IMR-90 (cell line): ENCODE results near the gene IL2RA. TPM values are rescaled to one million over a fixed set of nuclear protein-coding genes. Genes with fewer than 3 reads are reported as not detected.

Experiments used
- ATAC-seq: fragments of 200-7000 bp; cut with Tn5 transposase; 2 replicates; pipeline ENCODE4 v1.9.1; 2020; ENCODE audit warnings: low read depth, mild to moderate bottlenecking, moderate library complexity
- BruUV-seq: library from RNA; stranded (reverse); fragments of 400-500 nt; replicated peaks from 2 replicates; lab custom pipeline; 2021; lab: Mats Ljungman, UMichigan
- CTCF ChIA-PET: fragments of 300-600 bp; formaldehyde crosslinking; extraction: SDS; loops from one replicate; lab custom pipeline; 2021; ENCODE audit warnings: antibody characterized with exemption; lab: Yijun Ruan, JAX
- POLR2A ChIA-PET: fragments of 300-600 bp; sonication (Branson Sonifier 250); formaldehyde crosslinking; loops from one replicate; lab custom pipeline; 2022; ENCODE audit warnings: antibody characterized with exemption; ENCODE audit not compliant: unreplicated experiment; lab: Charles Lee
- DNase-seq: peaks from one replicate; pipeline ENCODE4 v3.0.0; 2013
- H2AFZ ChIP-seq: replicated peaks from 2 replicates; pipeline ENCODE3; 2013; ENCODE audit warnings: low read length, mild to moderate bottlenecking; ENCODE audit not compliant: poor library complexity
- H2AK5ac ChIP-seq: 2 replicates; pipeline ENCODE4 v1.6.1; 2013; ENCODE audit warnings: low read depth, low read length, inconsistent platforms
- H2AK9ac ChIP-seq: replicated peaks from 2 replicates; pipeline ENCODE3; 2013; ENCODE audit warnings: mild to moderate bottlenecking, low read depth, low read length, moderate library complexity; ENCODE audit not compliant: poor library complexity
- H2BK120ac ChIP-seq: 2 replicates; pipeline ENCODE4 v1.6.1; 2013; ENCODE audit warnings: low read depth, low read length, inconsistent platforms
- H2BK15ac ChIP-seq: 3 replicates; pipeline ENCODE4 v1.6.1; 2013; ENCODE audit warnings: low read depth, low read length, inconsistent platforms
- H2BK20ac ChIP-seq: 2 replicates; pipeline ENCODE4 v1.6.1; 2013; ENCODE audit warnings: low read depth, mild to moderate bottlenecking, inconsistent platforms, low read length, moderate library complexity
- H2BK5ac ChIP-seq: 2 replicates; pipeline ENCODE4 v1.6.1; 2013; ENCODE audit warnings: mild to moderate bottlenecking, low read depth, low read length, inconsistent platforms; ENCODE audit not compliant: poor library complexity, severe bottlenecking
- H3K14ac ChIP-seq: replicated peaks from 2 replicates; pipeline ENCODE4 v1.6.1; 2013; ENCODE audit warnings: low read depth, low read length, inconsistent platforms
- H3K18ac ChIP-seq: 2 replicates; pipeline ENCODE4 v1.6.1; 2013; ENCODE audit warnings: low read depth, low read length, control low read depth
- H3K23ac ChIP-seq: 2 replicates; pipeline ENCODE4 v1.6.1; 2013; ENCODE audit warnings: low read depth, low read length, inconsistent platforms
- H3K27ac ChIP-seq: 2 replicates; pipeline ENCODE4 v1.5.1; 2013; ENCODE audit warnings: mild to moderate bottlenecking, control low read depth, low read length; ENCODE audit not compliant: insufficient read depth
- H3K27me3 ChIP-seq: 2 replicates; pipeline ENCODE4 v1.6.1; 2013; ENCODE audit warnings: low read length; ENCODE audit not compliant: control insufficient read depth, insufficient read depth
- H3K36me3 ChIP-seq: 2 replicates; pipeline ENCODE4 v1.6.1; 2013; ENCODE audit warnings: low read length, mixed read lengths; ENCODE audit not compliant: control insufficient read depth, insufficient read depth
- H3K4ac ChIP-seq: 2 replicates; pipeline ENCODE4 v1.6.1; 2013; ENCODE audit warnings: low read depth, low read length, inconsistent platforms
- H3K4me1 ChIP-seq: 2 replicates; pipeline ENCODE4 v1.6.1; 2013; ENCODE audit warnings: low read length, mixed read lengths; ENCODE audit not compliant: control insufficient read depth, insufficient read depth
- H3K4me2 ChIP-seq: 2 replicates; pipeline ENCODE4 v1.6.1; 2013; ENCODE audit warnings: low read depth, mild to moderate bottlenecking, control low read depth, low read length, moderate library complexity
- H3K4me3 ChIP-seq: 2 replicates; pipeline ENCODE4 v1.5.1; 2013; ENCODE audit warnings: low read depth, mild to moderate bottlenecking, control low read depth, low read length, moderate library complexity; ENCODE audit not compliant: insufficient read depth
- H3K56ac ChIP-seq: 2 replicates; pipeline ENCODE4 v1.6.1; 2013; ENCODE audit warnings: low read length, inconsistent platforms; ENCODE audit not compliant: insufficient read depth; ENCODE audit errors: extremely low read depth
- H3K79me1 ChIP-seq, 2 experiments: 2 replicates each; pipeline ENCODE4 v1.6.1; 2013; ENCODE audit warnings: low read length in 2 of 2, inconsistent platforms in 1 of 2, low read depth in 1 of 2
- H3K9ac ChIP-seq: 2 replicates; pipeline ENCODE4 v1.6.1; 2013; ENCODE audit warnings: low read depth, low read length, control low read depth
- H3K9me1 ChIP-seq: 2 replicates; pipeline ENCODE4 v1.6.1; 2013; ENCODE audit warnings: low read length, inconsistent platforms; ENCODE audit not compliant: insufficient read depth
- H3K9me3 ChIP-seq: 2 replicates; pipeline ENCODE4 v1.6.1; 2013; ENCODE audit warnings: low read length; ENCODE audit not compliant: control insufficient read depth, insufficient read depth
- H4K20me1 ChIP-seq: 2 replicates; pipeline ENCODE4 v1.6.1; 2013; ENCODE audit warnings: low read length, inconsistent platforms; ENCODE audit not compliant: insufficient read depth
- H4K5ac ChIP-seq: 2 replicates; pipeline ENCODE4 v1.6.1; 2013; ENCODE audit warnings: mild to moderate bottlenecking, low read depth, low read length, control low read depth
- H4K8ac ChIP-seq, 2 experiments: 2 replicates each; pipeline ENCODE4 v1.6.1; 2013; ENCODE audit warnings: low read depth in 2 of 2, low read length in 2 of 2, control low read depth in 1 of 2, inconsistent platforms in 1 of 2
- H4K91ac ChIP-seq: 2 replicates; pipeline ENCODE4 v1.6.1; 2013; ENCODE audit warnings: low read depth, low read length, inconsistent platforms; ENCODE audit not compliant: insufficient read depth
- BHLHE40 ChIP-seq: fragments of 150-350 bp; IDR thresholded peaks from 2 replicates; pipeline ENCODE4 v1.6.1; 2016; ENCODE audit warnings: mild to moderate bottlenecking, low read depth, low read length
- CEBPB ChIP-seq: IDR thresholded peaks from 2 replicates; pipeline ENCODE4 v1.6.1; 2012; ENCODE audit warnings: low read depth, low read length, improper control_type of control experiment
- CHD1 ChIP-seq: IDR thresholded peaks from 2 replicates; pipeline ENCODE4 v1.6.1; 2012; ENCODE audit warnings: low read depth, low read length, improper control_type of control experiment
- FOS ChIP-seq: fragments of 150-350 bp; IDR thresholded peaks from 2 replicates; pipeline ENCODE4 v1.6.1; 2016; ENCODE audit warnings: low read depth, low read length
- MAFK ChIP-seq: IDR thresholded peaks from 2 replicates; pipeline ENCODE4 v1.6.1; 2012; ENCODE audit warnings: low read depth, low read length, improper control_type of control experiment
- MAZ ChIP-seq: IDR thresholded peaks from 2 replicates; pipeline ENCODE4 v1.6.1; 2012; ENCODE audit warnings: low read depth, mild to moderate bottlenecking, low read length, improper control_type of control experiment, moderate library complexity, borderline replicate concordance
- MXI1 ChIP-seq: IDR thresholded peaks from 2 replicates; pipeline ENCODE4 v1.6.1; 2012; ENCODE audit warnings: low read depth, mild to moderate bottlenecking, low read length, moderate library complexity, borderline replicate concordance
- NFE2L2 ChIP-seq: fragments of 150-350 bp; IDR thresholded peaks from 2 replicates; pipeline ENCODE4 v1.6.1; 2016; ENCODE audit warnings: low read depth, mild to moderate bottlenecking, low read length
- POLR2A ChIP-seq: IDR thresholded peaks from 2 replicates; pipeline ENCODE4 v1.6.1; 2012; ENCODE audit warnings: mild to moderate bottlenecking, low read depth, low read length
- RAD21 ChIP-seq: IDR thresholded peaks from 2 replicates; pipeline ENCODE4 v1.6.1; 2012; ENCODE audit warnings: low read length, improper control_type of control experiment
- RCOR1 ChIP-seq: IDR thresholded peaks from 2 replicates; pipeline ENCODE4 v1.6.1; 2012; ENCODE audit warnings: mild to moderate bottlenecking, low read length, improper control_type of control experiment; ENCODE audit not compliant: insufficient replicate concordance
- RFX5 ChIP-seq: IDR thresholded peaks from 2 replicates; pipeline ENCODE4 v1.8.0; 2012; ENCODE audit warnings: low read depth, mild to moderate bottlenecking, low read length, moderate library complexity
- SMC3 ChIP-seq: fragments of 150-350 bp; IDR thresholded peaks from 2 replicates; pipeline ENCODE4 v1.6.1; 2016; ENCODE audit warnings: low read depth, mild to moderate bottlenecking, antibody characterized with exemption, low read length, moderate library complexity
- WGBS, 2 experiments: methylation state at CpG; one replicate each; pipeline versions ENCODE4 v1.1.5 to v1.1.7; 2013; ENCODE audit warnings: missing lambda C conversion rate in 2 of 2; ENCODE audit not compliant: insufficient read length in 1 of 2; ENCODE audit errors: extremely low coverage in 2 of 2; 5-methylcytosine and 5-hydroxymethylcytosine counted together
- dilution Hi-C: fragments of 300-500 bp; cut with HindIII; formaldehyde crosslinking; loops from one replicate; pipeline ENCODE4 v1.14.3; 2018; ENCODE audit warnings: low sequenced_read_pairs; ENCODE audit not compliant: unreplicated experiment
- in situ Hi-C: fragments of 300-500 bp; cut with MboI; formaldehyde crosslinking; loops from 3 replicates; pipeline ENCODE4 v1.14.3; 2019; ENCODE audit warnings: low sequenced_read_pairs, inconsistent platforms, mixed read lengths
- intact Hi-C: fragments of 100-400 bp; cut with micrococcal nuclease; formaldehyde crosslinking; loops from 2 replicates; pipeline ENCODE4 v1.10.0; 2022
- polyA plus RNA-seq, 3 experiments: library from polyadenylated mRNA; depleted of rRNA; stranded (reverse); fragments of >200 nt; gene quantifications; 2 replicates each; pipeline ENCODE4 v1.2.3, GENCODE V29; 2012; ENCODE audit warnings: low replicate concordance in 1 of 3
- total RNA-seq: library from RNA; depleted of rRNA; stranded (reverse); fragments of >200 nt; gene quantifications from 2 replicates; pipeline ENCODE4 v1.2.3, GENCODE V29; 2012
- TF ChIP-seq, protein P1 (sequence below): conservative IDR thresholded peaks from 2 replicates; pipeline ENCODE4 v1.5.1; 2012; ENCODE audit warnings: mild to moderate bottlenecking, low read depth, low read length, improper control_type of control experiment
- TF ChIP-seq, protein P2 (sequence below): fragments of 150-350 bp; IDR thresholded peaks from 2 replicates; pipeline ENCODE4 v1.6.1; 2017; ENCODE audit warnings: mild to moderate bottlenecking, antibody characterized with exemption, low read length, low read depth
- TF ChIP-seq, protein P3 (sequence below): fragments of 150-350 bp; IDR thresholded peaks from 2 replicates; pipeline ENCODE4 v1.6.1; 2016; ENCODE audit warnings: low read depth, mild to moderate bottlenecking, low read length, moderate library complexity, borderline replicate concordance

Gene IL2RA
- total and polyA plus RNA-seq, 2 of the 4 experiments (the other 2 are of a cell fraction): not detected

DNA sequence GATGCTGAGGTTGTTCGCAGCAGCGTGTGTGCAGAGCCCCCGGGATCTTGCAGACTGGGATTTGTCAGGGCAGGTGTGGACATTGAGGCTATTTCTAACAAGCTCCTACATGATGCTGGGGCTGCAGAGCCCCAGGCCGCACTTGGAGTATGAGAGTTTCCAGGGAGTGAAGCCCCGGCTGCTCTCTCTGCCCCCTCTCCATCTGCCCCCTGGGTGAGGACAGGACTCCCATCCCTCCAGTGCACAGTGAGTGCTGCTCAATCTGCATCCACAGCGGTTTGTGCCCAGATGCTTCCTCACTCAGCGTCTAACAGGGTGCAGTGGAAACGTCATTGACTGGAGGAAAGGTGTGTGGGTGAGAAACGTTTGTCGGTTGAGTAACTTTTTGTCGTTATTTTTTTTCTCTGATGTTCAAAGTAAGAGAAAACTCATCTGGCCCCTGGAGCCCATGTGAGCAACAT, 25.3 kb downstream of the IL2RA start:
- Histone ChIP-seq H3K36me3 (no peaks in the 10 kb centered on the region), H3K79me1 (no peaks in the 10 kb centered on the region), H3K4me2 (no peak overlapping the region), H2BK20ac (no peak overlapping the region), H2AFZ (no peak overlapping the region), H3K4me3 (no peak overlapping the region), H2AK5ac (no peak overlapping the region), H2BK120ac (no peak overlapping the region), H2BK15ac (no peak overlapping the region), H3K4me1 (no peaks in the 10 kb centered on the region), H2AK9ac (no peak overlapping the region), H3K27ac (no peak overlapping the region), H3K9me1 (no peaks in the 10 kb centered on the region), H3K4ac (no peak overlapping the region), H4K91ac (no peak overlapping the region), H2BK5ac (no peak overlapping the region), H3K9me3 (no peaks in the 10 kb centered on the region), H3K23ac (no peak overlapping the region), H4K8ac (no peak overlapping the region), H3K14ac (no peak overlapping the region), H4K5ac (no peak overlapping the region), H3K9ac (no peak overlapping the region), H3K56ac (no peak overlapping the region), H3K27me3 (peaks cover 30% of the 10 kb centered on the region), H3K18ac (no peak overlapping the region), H4K20me1 (no peaks in the 10 kb centered on the region)
- WGBS, 2 experiments: 41% methylated on average over 4 of the region's 11 CpGs; no CpG with 5 or more reads in 1 of the 2 experiments
- no TSS peak for BruUV-seq
- CTCF ChIA-PET: no interaction called here
- POLR2A ChIA-PET: no interaction called here
- TF ChIP-seq CEBPB (no peak), RAD21 (no peak), NFE2L2 (no peak), CHD1 (no peak), MXI1 (no peak), FOS (no peak), POLR2A (no peak), RFX5 (no peak), SMC3 (no peak), MAFK (no peak), MAZ (no peak), BHLHE40 (no peak), RCOR1 (no peak)
- TF ChIP-seq, protein P1, sequence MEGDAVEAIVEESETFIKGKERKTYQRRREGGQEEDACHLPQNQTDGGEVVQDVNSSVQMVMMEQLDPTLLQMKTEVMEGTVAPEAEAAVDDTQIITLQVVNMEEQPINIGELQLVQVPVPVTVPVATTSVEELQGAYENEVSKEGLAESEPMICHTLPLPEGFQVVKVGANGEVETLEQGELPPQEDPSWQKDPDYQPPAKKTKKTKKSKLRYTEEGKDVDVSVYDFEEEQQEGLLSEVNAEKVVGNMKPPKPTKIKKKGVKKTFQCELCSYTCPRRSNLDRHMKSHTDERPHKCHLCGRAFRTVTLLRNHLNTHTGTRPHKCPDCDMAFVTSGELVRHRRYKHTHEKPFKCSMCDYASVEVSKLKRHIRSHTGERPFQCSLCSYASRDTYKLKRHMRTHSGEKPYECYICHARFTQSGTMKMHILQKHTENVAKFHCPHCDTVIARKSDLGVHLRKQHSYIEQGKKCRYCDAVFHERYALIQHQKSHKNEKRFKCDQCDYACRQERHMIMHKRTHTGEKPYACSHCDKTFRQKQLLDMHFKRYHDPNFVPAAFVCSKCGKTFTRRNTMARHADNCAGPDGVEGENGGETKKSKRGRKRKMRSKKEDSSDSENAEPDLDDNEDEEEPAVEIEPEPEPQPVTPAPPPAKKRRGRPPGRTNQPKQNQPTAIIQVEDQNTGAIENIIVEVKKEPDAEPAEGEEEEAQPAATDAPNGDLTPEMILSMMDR: no peak
- TF ChIP-seq, protein P2, sequence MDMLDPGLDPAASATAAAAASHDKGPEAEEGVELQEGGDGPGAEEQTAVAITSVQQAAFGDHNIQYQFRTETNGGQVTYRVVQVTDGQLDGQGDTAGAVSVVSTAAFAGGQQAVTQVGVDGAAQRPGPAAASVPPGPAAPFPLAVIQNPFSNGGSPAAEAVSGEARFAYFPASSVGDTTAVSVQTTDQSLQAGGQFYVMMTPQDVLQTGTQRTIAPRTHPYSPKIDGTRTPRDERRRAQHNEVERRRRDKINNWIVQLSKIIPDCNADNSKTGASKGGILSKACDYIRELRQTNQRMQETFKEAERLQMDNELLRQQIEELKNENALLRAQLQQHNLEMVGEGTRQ: no peak
- TF ChIP-seq, protein P3, sequence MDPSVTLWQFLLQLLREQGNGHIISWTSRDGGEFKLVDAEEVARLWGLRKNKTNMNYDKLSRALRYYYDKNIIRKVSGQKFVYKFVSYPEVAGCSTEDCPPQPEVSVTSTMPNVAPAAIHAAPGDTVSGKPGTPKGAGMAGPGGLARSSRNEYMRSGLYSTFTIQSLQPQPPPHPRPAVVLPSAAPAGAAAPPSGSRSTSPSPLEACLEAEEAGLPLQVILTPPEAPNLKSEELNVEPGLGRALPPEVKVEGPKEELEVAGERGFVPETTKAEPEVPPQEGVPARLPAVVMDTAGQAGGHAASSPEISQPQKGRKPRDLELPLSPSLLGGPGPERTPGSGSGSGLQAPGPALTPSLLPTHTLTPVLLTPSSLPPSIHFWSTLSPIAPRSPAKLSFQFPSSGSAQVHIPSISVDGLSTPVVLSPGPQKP: no peak
- no peak for ATAC-seq
- dilution Hi-C loops: no loop called here
- intact Hi-C loops: no loop called here
- in situ Hi-C loops: no loop called here
- DNase-seq: no peak
